Inflammatory macrophage treated with lipopolysaccharide for 4 hours (primary cell): ENCODE data around the gene SAP30BP.

Experiments used
- DNase-seq: peaks from one replicate; pipeline ENCODE4 v3.0.0-alpha.2; 2020

SAP30BP gene

GRCh38 chr17:75650874-75651273 lies 16.3 kb upstream of the SAP30BP start:
- DNase-seq = no peak

GRCh38 chr17:75652341-75652740 lies 14.8 kb upstream of the SAP30BP start:
- no peak for DNase-seq

- peak; percentile 25 for DNase-seq
Measured at GRCh38 chr17:75652934-75653549, 14.1 kb upstream of the SAP30BP start.

- DNase-seq = no peak
Measured at GRCh38 chr17:75654176-75654575, 13.0 kb upstream of the SAP30BP start.

- DNase-seq = no peak
Measured at GRCh38 chr17:75658237-75658636, 8.9 kb upstream of the SAP30BP start.

- DNase-seq = no peak
Measured at GRCh38 chr17:75661531-75661930, 5.6 kb upstream of the SAP30BP start.

GRCh38 chr17:75662511-75662910 lies 4.6 kb upstream of the SAP30BP start:
- DNase-seq = no peak

- DNase-seq = no peak
Measured at GRCh38 chr17:75664099-75664549, 3.0 kb upstream of the SAP30BP start.

- DNase-seq = no peak
Measured at GRCh38 chr17:75665981-75666380, 1.2 kb upstream of the SAP30BP start.

GRCh38 chr17:75667825-75668224 lies 687 bp downstream of the SAP30BP start:
- peak; percentile 14 for DNase-seq

GRCh38 chr17:75668489-75668888 lies 1.4 kb downstream of the SAP30BP start:
- DNase-seq = no peak

- DNase-seq = no peak
Measured at GRCh38 chr17:75670868-75671267, 3.7 kb downstream of the SAP30BP start.

GRCh38 chr17:75672011-75672410 lies 4.9 kb downstream of the SAP30BP start:
- DNase-seq = no peak

- no peak for DNase-seq
Measured at GRCh38 chr17:75673487-75673886, 6.3 kb downstream of the SAP30BP start.

GRCh38 chr17:75676461-75676860 lies 9.3 kb downstream of the SAP30BP start:
- no peak for DNase-seq

GRCh38 chr17:75679706-75680211 lies 12.6 kb downstream of the SAP30BP start:
- no peak for DNase-seq

GRCh38 chr17:75680431-75680830 lies 13.3 kb downstream of the SAP30BP start:
- no peak for DNase-seq

- no peak for DNase-seq
Measured at GRCh38 chr17:75681289-75681688, 14.2 kb downstream of the SAP30BP start.

- DNase-seq = no peak
Measured at GRCh38 chr17:75683583-75683982, 16.4 kb downstream of the SAP30BP start.

GRCh38 chr17:75684249-75684648 lies 17.1 kb downstream of the SAP30BP start:
- DNase-seq = no peak

- no peak for DNase-seq
Measured at GRCh38 chr17:75684924-75685323, 17.8 kb downstream of the SAP30BP start.

- DNase-seq = no peak
Measured at GRCh38 chr17:75685499-75685898, 18.4 kb downstream of the SAP30BP start.

GRCh38 chr17:75688209-75688825 lies 21.2 kb downstream of the SAP30BP start:
- DNase-seq = peak; percentile 68

GRCh38 chr17:75689441-75689873 lies 22.3 kb downstream of the SAP30BP start:
- DNase-seq = no peak

- no peak for DNase-seq
Measured at GRCh38 chr17:75691371-75691791, 24.2 kb downstream of the SAP30BP start.
